Breast epithelium (tissue), 4 donors: ENCODE measurements around the gene NMUR1. TPM values are rescaled to one million over a fixed set of nuclear protein-coding genes. Genes with fewer than 3 reads are reported as not detected.

Experiments used
- DNase-seq, 2 donors: peaks; one replicate each; pipeline ENCODE4 v3.0.0-alpha.2; 2019; ENCODE audit warnings: low spot score in 2 of 2
- H3K27ac ChIP-seq, 2 donors: fragments of 200-600 bp; sonication (generic) in 1 of 2; one replicate each; pipeline ENCODE4 v1.5.1; 2016 to 2019; ENCODE audit warnings: mild to moderate bottlenecking in 1 of 2
- H3K27me3 ChIP-seq, 2 donors: fragments of 200-600 bp; sonication (generic) in 1 of 2; one replicate each; pipeline versions ENCODE4 v1.5.1 to v1.6.0; 2017 to 2019; ENCODE audit warnings: control low read depth in 1 of 2, mild to moderate bottlenecking in 1 of 2
- H3K36me3 ChIP-seq: fragments of 200-600 bp; one replicate; pipeline ENCODE4 v1.5.1; 2019
- H3K4me1 ChIP-seq, 2 donors: fragments of 200-600 bp; sonication (generic); one replicate each; pipeline ENCODE4 v1.5.1; 2016 to 2019; ENCODE audit warnings: control low read depth in 1 of 2
- H3K4me3 ChIP-seq, 3 donors: fragments of 200-600 bp; sonication (generic); 1 replicate in 2 of 3; 2 replicates in 1 of 3; pipeline ENCODE4 v1.5.1; 2016 to 2019; ENCODE audit warnings: mild to moderate bottlenecking in 3 of 3, moderate library complexity in 2 of 3
- H3K9me3 ChIP-seq, 2 donors: fragments of 200-600 bp; sonication (generic) in 1 of 2; one replicate each; pipeline ENCODE4 v1.5.1; 2016 to 2019; ENCODE audit warnings: control low read depth in 1 of 2
- POLR2A ChIP-seq: fragments of 450-650 bp; IDR thresholded peaks from one replicate; pipeline ENCODE4 v1.6.1; 2016; ENCODE audit warnings: antibody characterized with exemption, mild to moderate bottlenecking, moderate library complexity
- POLR2AphosphoS5 ChIP-seq, 3 donors: sonication (generic); formaldehyde crosslinking; IDR thresholded peaks; one replicate each; pipeline ENCODE4 v1.6.1; 2017; ENCODE audit warnings: antibody characterized with exemption in 3 of 3
- intact Hi-C: fragments of 100-400 bp; cut with DNase I; formaldehyde crosslinking; loops from one replicate; pipeline ENCODE4 v1.15.1; 2023; ENCODE audit warnings: low total_unique reads
- total RNA-seq, 3 donors: library from RNA; depleted of rRNA; stranded (reverse); fragments of >200 nt; gene quantifications; one replicate each; pipeline ENCODE4 v1.1.0, GENCODE V29; 2016
- TF ChIP-seq, protein P1 (sequence below), 3 donors: fragments of 450-650 bp; IDR thresholded peaks; one replicate each; pipeline ENCODE4 v1.5.1; 2016 to 2017; ENCODE audit warnings: antibody characterized with exemption in 3 of 3, mild to moderate bottlenecking in 3 of 3, moderate library complexity in 3 of 3

NMUR1 gene
- total RNA-seq, 3 donors from 2014 or later = under 0.01 to 3.8 TPM; not detected in 1

DNA sequence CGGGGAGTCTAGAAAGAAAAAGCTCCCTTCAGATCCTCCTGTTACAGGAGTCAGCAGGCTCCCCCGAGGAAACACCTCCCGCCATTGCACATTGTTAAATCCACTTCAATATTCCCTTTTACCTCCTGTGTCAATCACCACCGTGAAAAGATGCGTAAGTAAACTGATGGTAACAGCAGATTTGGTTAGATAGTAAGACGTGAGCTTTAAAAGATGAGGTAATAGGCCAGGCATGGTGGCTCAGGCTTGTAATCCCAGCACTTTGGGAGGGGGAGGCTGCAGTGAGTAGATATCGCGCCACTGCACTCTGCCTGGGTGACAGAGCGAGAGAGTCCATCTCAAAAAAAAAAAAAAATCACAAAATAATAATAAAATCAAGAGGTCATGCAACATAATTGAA, 50.8 kb downstream of the NMUR1 start:
- no peak for DNase-seq
- Histone ChIP-seq H3K4me3 (no peak overlapping the region), H3K27me3 (no peaks in the 10 kb centered on the region), H3K4me1 (no peaks in the 10 kb centered on the region), H3K9me3 (no peaks in the 10 kb centered on the region), H3K36me3 (no peaks in the 10 kb centered on the region), H3K27ac (no peak overlapping the region)
- no peak for TF ChIP-seq POLR2AphosphoS5 (IDR thresholded peaks at IDR 0.05)
- TF ChIP-seq, protein P1, sequence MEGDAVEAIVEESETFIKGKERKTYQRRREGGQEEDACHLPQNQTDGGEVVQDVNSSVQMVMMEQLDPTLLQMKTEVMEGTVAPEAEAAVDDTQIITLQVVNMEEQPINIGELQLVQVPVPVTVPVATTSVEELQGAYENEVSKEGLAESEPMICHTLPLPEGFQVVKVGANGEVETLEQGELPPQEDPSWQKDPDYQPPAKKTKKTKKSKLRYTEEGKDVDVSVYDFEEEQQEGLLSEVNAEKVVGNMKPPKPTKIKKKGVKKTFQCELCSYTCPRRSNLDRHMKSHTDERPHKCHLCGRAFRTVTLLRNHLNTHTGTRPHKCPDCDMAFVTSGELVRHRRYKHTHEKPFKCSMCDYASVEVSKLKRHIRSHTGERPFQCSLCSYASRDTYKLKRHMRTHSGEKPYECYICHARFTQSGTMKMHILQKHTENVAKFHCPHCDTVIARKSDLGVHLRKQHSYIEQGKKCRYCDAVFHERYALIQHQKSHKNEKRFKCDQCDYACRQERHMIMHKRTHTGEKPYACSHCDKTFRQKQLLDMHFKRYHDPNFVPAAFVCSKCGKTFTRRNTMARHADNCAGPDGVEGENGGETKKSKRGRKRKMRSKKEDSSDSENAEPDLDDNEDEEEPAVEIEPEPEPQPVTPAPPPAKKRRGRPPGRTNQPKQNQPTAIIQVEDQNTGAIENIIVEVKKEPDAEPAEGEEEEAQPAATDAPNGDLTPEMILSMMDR (IDR thresholded peaks at IDR 0.05) = no peak
- TF ChIP-seq POLR2A = no peak
- intact Hi-C loops = no loop called here

DNA sequence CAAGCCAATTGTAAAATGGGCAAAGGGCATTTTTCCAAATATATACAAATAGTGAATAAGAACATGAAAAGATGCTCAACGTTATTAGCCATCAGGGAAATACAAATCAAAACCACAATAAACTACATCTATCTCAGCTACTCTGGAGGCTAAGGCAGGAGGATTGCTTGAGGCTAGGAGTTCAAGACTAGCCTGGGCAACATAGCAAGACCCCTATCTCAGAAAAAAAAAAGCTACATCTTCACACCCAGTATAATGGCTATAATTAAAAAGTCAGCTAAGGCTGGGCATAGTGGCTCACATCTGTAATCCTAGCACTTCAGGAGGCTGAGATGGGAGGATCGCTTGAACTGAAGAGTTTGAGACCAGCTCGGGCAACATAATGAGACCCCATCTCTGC, 53.3 kb downstream of the NMUR1 start:
- Histone ChIP-seq H3K27ac (no peak overlapping the region), H3K4me3 (no peak overlapping the region), H3K27me3 (no peaks in the 10 kb centered on the region), H3K4me1 (no peaks in the 10 kb centered on the region), H3K9me3 (no peaks in the 10 kb centered on the region), H3K36me3 (no peaks in the 10 kb centered on the region)
- intact Hi-C loops = no loop called here
- DNase-seq = no peak
- TF ChIP-seq, protein P1 (IDR thresholded peaks at IDR 0.05) = no peak

DNA sequence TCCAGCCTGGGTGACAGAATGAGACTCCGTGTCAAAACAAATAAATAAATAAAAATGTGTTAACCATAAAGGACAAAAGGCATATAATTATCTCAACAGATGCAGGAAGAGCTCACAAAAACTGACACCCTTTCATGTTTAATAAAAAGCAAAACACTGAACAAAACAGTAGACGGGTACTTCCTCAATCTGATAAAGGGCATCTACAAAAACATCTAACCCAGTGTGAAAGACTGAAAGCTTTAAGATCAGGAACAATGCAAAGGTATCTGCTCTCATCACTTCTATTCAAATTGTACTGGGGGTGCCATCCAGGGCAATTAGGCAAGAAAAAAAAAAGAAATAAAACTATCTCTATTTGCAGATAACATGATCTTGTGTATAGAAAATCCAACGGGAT, 54.3 kb downstream of the NMUR1 start:
- TF ChIP-seq, protein P1 (IDR thresholded peaks at IDR 0.05) = no peak
- TF ChIP-seq POLR2A (no peak), POLR2AphosphoS5 (IDR thresholded peaks at IDR 0.05) (no peak)
- DNase-seq = no peak
- no peak overlapping the region for H3K4me3 ChIP-seq
- H3K4me1 ChIP-seq = no peaks in the 10 kb centered on the region
- H3K36me3 ChIP-seq = no peaks in the 10 kb centered on the region
- H3K27me3 ChIP-seq = no peaks in the 10 kb centered on the region
- no peak overlapping the region for H3K27ac ChIP-seq
- intact Hi-C loops = no loop called here
- no peaks in the 10 kb centered on the region for H3K9me3 ChIP-seq

Other genes with a start within 250 kb of the NMUR1 start
- gene B3GNT7, start 134.7 kb downstream of the NMUR1 start, total RNA-seq = 1 to 10 TPM; 1.3 to 5.3 (median 2.3) TPM
- 100 to 1,000 TPM; 179 to 234 (median 189) TPM for gene NCL, start 66.0 kb downstream of the NMUR1 start, total RNA-seq
- gene TEX44, start 62.4 kb upstream of the NMUR1 start, total RNA-seq = not detected
- gene PTMA, start 178.1 kb upstream of the NMUR1 start, total RNA-seq = 1,000 to 10,000 TPM in 1 of 3 donors, 100 to 1,000 TPM in 2; 678 to 1,077 (median 956) TPM